Measurements from ENCODE around the gene ZFAND2A.

DNA sequence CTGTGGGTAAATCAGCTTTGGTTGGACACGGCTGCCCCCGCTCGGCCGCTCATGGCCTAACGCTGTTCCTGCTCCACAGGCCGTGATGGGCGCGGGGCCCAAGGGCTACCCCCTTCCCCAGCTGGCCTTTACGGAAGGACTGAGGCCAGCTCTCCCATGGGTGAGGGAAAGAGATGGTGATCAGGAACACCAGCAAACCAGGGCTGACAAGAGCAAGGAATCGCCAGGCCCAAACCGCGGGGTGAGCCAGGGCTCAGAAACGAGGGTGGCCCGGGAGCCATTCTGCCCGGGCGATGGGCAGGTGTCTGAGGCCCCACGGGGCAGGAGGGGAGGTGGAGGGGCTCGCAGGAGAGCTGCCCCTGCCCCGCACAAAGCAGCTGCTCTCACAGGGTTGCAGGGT lies 45.5 kb downstream of the ZFAND2A start:
- TF ChIP-seq, protein P1, sequence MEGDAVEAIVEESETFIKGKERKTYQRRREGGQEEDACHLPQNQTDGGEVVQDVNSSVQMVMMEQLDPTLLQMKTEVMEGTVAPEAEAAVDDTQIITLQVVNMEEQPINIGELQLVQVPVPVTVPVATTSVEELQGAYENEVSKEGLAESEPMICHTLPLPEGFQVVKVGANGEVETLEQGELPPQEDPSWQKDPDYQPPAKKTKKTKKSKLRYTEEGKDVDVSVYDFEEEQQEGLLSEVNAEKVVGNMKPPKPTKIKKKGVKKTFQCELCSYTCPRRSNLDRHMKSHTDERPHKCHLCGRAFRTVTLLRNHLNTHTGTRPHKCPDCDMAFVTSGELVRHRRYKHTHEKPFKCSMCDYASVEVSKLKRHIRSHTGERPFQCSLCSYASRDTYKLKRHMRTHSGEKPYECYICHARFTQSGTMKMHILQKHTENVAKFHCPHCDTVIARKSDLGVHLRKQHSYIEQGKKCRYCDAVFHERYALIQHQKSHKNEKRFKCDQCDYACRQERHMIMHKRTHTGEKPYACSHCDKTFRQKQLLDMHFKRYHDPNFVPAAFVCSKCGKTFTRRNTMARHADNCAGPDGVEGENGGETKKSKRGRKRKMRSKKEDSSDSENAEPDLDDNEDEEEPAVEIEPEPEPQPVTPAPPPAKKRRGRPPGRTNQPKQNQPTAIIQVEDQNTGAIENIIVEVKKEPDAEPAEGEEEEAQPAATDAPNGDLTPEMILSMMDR (IDR thresholded peaks at IDR 0.05): no peak
- TF ChIP-seq EZH2 (IDR thresholded peaks at IDR 0.05): no peak

Measured in neural progenitor cell (in vitro differentiated cells).